ENCODE measurements around the gene FBP1.

DNA sequence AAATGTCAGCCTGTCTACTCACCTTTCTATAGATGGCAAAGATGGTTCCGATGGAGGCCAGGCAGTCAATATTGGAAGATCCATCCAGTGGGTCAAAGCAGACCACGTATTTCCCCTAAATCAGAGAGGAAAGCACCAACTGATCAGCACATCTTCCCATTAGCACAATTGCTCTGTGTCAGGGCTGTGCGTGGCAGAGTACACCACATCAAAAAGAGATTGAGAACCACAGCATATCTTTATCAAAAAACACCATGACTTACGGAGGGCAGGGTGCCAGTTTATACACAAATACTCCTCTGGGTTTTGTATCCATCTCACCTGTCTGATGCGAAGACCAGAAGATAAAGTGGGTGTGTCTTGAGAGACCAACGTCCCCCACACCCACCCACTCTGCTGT lies 54.8 kb downstream of the FBP1 start:
- TF ChIP-seq POLR2A (IDR thresholded peaks at IDR 0.05; ENCODE audit: low read length) (no peak), GATA1 (IDR thresholded peaks at IDR 0.05; ENCODE audit: low read depth, low read length) (no peak)
